GM18508 (cell line): ENCODE data around the gene CHRNA9.
"Not testable (repeated sequence)": the region's sequence is repeated elsewhere in the genome, so short reads cannot be mapped to it uniquely, and the experiment has no call there.

Source experiments
- ATAC-seq: cut with Tn5 transposase; IDR thresholded peaks from one replicate; pipeline ENCODE4 v1.9.1; 2021; ENCODE audit warnings: moderate number of reproducible peaks; ENCODE audit not compliant: insufficient read depth, unreplicated experiment

Gene CHRNA9

DNA sequence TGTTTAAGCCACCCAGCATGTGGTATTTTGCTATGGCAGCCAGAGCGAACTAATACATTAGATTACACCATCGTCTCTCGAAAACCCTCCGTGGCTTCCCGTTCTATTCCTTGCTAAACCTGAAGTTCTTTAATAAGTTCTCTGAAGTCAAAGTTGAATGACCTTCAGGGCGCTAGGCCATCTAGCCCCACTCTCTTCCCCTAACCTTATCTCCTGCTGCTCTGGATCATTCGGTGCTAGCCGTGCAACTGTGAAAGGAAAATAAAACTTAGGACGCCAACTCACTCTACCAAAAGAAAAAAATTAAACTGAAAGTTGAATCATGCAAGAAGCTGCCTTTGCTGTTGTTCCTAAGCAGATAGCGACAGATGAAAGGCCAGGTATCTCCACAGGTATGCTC lies 40.0 kb downstream of the CHRNA9 start:
- no peak for ATAC-seq

DNA sequence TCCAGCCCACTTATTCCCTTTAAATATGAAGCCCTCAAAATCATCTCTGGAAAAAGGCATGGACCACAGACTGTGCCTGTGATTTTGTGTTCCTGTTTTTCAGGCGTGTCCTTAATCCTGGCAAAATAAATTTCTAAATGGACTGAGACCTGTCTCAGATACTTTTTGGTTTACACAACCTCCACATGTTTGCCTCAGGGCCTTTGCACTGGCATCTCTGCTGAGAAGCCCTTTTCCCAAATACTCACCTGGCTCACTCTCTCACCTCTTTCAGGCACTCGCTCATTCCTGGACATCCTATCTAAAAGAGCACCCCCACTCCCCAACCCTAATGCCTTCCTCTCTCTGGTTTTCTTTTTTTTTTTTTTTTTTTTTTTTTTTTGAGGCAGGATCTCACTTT lies 40.5 kb downstream of the CHRNA9 start:
- no peak for ATAC-seq

DNA sequence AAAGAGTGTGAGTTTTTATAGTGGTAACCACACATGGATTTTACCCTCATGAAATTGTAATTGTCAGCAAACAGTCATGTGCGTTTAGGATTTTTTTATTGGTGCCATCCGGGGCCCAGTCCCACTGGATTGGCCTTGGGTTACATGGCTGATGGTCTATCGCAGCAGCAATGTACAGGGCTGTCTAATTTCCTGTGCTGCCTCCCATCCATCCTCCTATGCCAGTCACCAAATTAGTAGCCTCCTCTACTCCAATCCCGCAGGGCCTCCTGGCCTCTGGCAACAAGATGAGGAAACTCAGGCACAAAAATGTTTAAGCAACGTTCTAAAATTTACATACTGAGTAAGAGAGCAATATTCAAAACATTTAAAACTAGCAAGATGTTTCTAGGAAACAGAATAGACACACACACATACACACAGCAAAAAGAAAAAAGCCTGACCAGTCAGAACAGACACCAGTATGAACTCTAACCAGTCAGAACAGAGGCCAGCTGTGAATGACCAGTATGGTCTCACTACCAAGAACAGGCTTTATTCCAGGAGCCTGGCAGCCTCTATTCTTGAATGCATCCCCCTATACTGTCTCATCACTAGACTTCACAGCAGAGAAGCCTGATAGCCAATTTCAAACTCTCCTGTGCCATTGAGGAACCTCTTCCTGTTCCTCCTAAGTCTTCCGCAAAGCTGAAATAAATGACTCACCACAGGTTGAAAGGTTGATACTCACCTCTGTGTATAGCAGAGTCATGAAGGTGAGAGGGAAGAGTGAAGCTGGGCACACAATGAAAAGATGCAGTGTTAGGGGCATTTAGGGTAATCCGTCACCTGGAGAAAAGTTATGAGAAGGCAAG lies 42.6 kb downstream of the CHRNA9 start:
- no peak for ATAC-seq

DNA sequence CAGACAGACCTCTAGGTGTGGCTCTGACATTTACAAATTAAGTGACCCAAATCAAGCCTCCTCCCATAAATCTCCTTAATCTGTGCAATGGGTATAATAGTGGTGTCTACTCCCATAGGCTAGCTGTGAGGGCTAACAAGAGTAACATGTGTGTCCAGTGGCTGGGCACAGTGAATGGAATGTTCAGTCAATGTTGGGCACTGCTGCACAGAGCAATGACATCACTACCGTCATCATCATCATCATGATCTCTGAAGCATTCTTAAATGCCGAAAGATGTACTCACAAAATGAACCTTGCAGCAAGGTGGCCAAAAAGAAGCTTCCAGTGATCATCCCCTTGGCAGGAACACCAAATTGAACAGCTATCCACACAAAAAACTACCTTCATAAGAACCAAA lies 43.5 kb downstream of the CHRNA9 start:
- no peak for ATAC-seq

DNA sequence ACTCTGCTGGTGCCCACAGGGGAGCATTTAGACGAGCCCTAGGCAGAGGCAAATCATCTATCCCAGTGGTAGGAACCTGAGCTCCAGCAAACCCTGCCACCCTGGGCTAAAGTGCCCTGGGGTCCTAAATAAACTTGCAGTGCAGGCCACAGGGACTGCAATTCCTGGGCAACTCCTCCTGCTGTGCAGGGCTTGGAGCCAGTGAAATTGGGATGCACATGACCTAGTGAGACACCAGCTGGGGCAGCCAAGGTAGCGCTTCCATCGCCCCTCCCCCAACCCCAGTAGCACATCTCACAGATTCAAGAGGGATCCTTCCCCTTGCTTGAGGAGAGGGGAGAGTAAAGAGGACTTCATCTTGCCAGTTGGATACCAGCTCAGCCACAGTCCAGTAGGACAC lies 44.1 kb downstream of the CHRNA9 start:
- no peak for ATAC-seq

DNA sequence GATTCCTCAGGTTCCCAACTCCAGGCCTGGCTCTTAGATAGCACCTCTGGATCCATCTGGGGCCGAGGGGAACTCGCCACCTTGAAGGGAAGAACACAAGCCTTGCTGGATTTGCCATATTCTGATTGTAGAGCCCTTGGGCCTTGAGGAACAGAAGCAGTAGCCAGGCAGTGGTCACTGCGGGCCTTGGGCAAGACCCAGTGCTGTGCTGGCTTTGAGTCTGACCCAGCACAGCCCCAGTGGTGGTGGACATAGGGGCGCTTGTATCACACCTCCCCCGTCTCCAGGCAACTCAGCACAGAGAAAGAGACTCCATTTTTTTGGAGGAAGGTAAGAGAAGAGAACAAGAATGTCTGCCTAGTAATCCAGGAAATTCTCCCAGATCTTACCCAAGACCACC lies 45.5 kb downstream of the CHRNA9 start:
- no peak for ATAC-seq

DNA sequence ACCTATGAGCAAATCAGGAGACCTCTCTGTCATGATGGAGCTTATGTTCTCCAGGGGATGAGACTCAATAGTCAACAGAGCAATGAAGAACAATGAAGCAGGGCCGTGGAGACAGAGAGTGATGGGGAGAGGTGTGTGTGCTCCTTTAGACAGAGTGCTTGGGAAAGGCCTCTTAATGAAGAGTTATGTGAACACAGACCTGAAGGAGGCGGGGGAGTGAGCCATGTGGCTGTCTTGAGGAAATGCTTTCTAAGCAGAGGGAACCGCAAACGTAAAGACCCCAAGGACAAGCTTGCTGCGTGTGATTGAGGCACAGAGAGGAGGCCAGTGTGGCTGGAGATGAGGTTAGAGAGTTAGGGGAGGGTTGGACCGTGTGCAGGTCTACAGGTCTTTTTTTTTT lies 53.1 kb downstream of the CHRNA9 start:
- ATAC-seq, result no peak

DNA sequence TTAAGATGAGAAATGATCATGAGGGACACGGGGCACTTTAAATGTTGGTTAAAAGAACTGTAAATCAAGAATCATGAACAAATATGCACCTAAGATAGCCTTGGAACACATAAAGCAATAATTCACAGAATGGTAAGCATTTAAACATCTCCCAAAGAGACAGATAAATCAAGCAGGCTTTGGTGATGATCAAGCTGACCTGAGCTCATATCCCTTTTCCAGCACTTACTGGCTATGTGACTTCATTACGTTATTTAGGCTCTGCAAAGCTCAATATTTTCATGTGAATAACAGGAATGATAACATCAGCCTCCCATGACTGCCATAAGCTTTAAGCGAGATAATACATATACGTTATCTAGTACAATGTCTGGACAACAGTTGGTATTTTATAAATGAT lies 54.9 kb downstream of the CHRNA9 start:
- no peak for ATAC-seq

DNA sequence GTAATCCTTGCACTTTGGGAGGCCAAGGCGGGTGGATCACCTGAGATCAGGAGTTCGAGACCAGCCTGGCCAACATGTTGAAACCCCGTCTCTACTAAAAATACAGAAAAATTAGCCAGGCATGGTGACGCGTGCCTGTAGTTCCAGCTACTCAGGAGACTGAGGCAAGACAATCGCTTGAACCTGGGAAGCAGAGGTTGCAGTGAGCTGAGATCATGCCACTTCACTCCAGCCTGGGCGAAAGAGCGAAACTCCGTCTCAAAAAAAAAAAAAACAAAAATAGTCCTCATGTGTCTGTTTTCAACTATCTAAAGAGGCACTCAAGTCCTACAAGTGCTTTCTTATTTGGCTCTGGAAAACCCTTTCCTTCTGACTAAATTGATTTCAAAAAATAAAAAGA lies 57.1 kb downstream of the CHRNA9 start:
- not testable (repeated sequence) for ATAC-seq

DNA sequence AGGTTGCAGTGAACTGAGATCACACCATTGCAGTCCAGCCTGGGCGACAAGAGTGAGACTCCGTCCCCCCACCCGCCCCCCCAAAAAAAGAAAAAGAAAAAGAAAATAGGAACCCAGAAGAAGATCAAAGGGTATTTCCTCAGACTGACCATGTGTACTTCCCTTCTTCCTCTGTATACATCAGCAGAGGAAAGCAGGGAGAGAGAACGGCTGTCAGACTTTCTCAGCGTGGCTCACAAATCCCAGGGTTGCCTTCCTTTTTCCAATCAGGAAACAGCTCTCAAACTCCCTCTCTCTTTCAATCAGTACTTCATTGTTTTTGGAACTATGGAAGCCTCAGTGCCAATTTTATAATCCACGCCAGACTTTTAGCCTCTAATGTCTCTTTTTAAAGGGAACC lies 59.1 kb downstream of the CHRNA9 start:
- no peak for ATAC-seq

DNA sequence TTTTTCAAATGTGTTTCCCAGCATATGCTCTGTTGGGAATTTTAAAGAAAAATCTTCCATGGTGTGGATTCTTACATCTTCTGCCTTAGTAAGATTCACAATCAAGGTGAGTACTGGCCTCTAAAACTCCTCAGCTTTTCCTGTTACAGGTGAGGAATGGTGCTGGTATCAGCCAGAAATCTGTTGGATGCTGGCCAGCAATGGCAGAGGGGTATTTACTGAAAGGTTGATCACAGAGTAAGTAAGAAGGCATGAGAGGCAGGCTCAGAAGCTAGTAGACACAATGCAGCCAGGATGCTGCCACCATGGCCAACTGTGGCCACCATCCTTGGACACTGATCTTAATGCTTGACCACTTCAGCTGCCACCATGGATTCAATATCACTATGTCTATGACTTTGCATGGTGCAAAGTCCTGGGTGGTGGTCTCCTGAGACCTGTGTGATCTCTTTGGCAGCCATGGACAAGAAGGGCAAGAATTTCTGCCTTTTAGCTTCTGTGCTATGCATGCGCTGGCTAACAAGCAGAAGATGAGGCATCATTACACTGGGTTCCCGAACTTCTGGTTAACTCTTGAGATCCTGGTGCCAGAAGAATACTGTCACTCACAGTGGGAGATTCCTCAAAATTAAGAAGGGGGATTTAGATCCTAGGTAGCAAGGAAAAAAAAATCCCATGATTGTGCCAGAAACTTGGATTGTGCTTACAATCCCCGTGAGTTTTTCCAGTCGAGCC lies 60.2 kb downstream of the CHRNA9 start:
- no peak for ATAC-seq

DNA sequence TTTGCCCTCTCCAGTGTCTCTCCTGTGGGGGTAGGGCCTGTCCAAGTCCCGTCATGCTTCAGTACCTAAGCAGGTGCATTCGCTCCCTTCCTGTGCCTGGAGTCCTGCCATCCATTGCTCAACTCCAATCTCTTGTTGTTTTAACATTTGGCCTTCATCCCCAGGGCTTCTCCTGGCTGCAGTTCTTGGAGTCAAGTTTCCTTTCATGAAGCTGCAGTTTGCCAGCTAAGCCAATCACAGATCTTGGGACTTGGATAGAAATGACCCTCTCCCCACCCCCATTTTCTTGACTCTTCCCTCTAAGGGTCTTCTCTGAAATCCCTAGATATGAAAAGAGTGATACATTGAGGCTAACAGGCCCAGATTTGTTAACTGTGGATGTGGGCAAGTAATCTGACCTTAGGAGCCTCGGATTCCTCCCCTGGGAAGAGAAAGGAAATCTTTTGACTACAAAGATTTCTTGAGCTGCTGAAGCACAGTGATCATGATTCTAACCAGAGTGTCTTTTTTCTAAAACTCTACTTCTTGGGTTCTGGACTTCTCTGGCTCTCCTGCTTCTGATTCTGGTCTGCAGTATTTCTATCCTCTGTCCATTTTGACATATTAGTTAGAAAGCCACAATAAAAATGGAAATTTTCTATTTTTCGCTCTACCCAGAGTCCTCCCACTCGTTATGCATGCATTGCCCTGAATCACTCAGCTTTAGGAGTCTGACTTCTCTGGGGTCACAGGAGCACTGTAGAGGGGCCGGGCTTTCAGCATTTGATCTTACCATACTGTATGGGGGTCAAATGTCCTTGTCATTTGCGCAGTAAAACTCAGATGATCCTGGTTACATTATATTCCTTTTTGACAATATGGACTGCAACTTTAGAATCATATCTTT lies 61.0 kb downstream of the CHRNA9 start:
- no peak for ATAC-seq

DNA sequence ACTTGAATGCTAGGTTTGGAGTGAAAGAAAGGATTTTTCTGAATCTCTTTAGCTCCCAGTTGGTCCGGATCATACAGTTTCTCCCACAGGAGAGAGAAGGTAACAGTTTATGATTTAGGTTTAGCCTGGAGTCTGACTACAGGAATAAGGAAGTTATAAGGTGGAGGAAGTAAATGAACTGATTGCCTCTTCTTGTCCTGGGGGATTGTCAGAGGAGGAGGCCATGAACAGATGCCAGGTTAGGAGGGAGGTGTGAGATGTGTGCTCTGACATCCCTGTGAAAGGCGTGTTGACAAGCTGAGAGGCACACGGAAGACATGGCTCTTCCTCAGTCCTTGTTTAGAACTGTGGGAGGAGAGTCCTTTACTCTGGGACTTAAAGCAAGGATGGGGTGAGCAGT lies 64.4 kb downstream of the CHRNA9 start:
- ATAC-seq, result no peak

DNA sequence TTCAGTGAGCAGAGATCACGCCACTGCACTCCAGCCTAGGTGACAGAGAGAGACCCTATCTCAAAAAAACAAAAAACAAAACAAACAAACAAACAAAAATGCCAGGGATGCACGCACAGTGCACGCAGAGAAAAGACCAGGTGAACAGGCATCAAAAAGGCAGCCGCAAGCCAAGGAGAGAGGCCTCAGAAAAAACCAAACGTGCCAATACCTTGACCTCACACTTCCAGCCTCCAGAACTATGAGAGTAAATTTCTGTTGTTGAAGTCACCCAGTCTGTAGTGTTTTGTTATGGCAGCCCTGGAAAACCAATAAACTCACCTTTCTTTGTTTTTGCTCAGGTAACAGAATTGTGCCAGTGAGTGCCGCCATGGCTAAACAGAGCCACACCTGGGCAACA lies 66.0 kb downstream of the CHRNA9 start:
- no peak for ATAC-seq

DNA sequence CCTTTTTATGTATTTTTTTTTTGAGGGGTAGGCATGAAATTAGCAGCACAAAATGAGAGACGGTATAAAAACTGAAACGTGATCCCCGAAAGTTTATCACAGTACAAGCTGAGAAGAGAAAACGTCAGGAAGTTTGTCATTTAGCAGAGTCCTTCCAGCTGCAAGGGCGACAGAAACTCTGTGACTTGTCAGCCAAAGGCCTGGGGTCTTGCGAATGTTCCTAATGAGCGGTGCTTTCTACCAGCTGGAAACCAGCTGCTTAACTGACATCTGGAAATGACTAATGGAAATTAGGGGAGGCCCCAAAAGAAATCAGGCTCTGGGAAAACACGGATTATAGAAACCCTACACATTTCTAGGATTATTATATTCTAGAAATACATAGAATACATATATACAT lies 66.5 kb downstream of the CHRNA9 start:
- no peak for ATAC-seq

DNA sequence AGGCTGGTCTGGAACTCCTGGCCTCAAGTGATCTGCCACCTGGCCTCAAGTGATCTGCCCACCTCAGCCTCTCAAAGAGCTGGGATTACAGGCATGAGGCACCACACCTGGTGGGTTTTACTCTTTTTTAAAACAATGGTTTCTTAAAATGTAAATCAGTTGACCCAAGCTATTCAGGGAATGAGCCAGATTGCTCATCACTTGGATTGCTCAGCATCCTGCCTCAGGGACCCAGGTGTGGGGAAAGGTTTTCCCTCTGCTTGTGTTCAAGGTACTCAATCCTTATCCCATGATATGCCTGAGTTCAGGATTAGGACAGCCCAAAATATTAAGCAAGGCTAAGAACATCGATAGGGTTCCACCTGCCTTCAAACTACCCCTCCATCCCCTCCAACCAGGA lies 67.4 kb downstream of the CHRNA9 start:
- no peak for ATAC-seq

DNA sequence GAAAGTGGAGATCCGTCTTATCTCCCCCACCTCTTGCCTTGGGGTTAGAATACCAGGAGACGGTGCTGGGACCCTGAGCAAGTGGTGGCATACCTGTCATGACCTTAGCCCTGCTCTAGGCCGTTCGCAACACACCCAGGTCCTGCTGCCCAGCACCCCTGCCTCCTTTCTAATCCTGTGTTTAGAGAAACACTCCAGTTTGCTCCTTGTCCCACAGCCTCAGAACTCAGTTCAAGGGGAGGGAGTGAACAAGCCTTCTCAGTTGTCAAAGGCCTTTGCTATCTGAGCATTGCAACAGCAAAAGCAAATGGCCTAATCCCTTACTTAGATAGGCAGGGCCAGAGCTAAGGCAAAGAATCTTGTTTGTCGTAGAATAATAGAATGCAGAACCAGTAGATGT lies 67.9 kb downstream of the CHRNA9 start:
- ATAC-seq, result no peak
